Endothelial cell of umbilical vein (primary cell): ENCODE measurements around the gene KISS1R. TPM values are rescaled to one million over a fixed set of nuclear protein-coding genes. Genes with fewer than 3 reads are reported as not detected.

Experiments
- BruUV-seq: library from RNA; stranded (reverse); fragments of 400-500 nt; replicated peaks from 2 replicates; lab custom pipeline; 2021; lab: Mats Ljungman, UMichigan
- CTCF ChIA-PET: fragments of 300-600, 350-600 bp; sonication (Branson Sonifier 250); formaldehyde crosslinking; loops from one replicate; lab custom pipeline; 2021; ENCODE audit warnings: antibody characterized with exemption, inconsistent platforms; lab: Charles Lee
- POLR2A ChIA-PET: fragments of 300-600, 350-600 bp; sonication (Branson Sonifier 250); formaldehyde crosslinking; loops from one replicate; lab custom pipeline; 2021; ENCODE audit warnings: antibody characterized with exemption, inconsistent platforms; lab: Charles Lee
- DNase-seq: peaks from one replicate; pipeline ENCODE4 v3.0.0-alpha.2; 2011; ENCODE audit warnings: low read depth, low spot score
- FAIRE-seq: peaks from 2 replicates; lab custom pipeline; 2011; peaks lifted over from hg19 to GRCh38; lab: Jason Lieb, UNC
- H2AFZ ChIP-seq: 2 replicates; pipeline ENCODE4 v1.6.0; 2012; ENCODE audit warnings: low read depth, low read length, control low read depth, inconsistent platforms
- H3K27ac ChIP-seq: 2 replicates; pipeline ENCODE4 v1.5.1; 2011; ENCODE audit warnings: low read depth, mild to moderate bottlenecking, control low read depth, low read length, moderate library complexity; ENCODE audit not compliant: insufficient read depth
- H3K27me3 ChIP-seq, 2 experiments: 2 replicates each; pipeline versions ENCODE4 v1.6.0 to v1.6.1; 2011; ENCODE audit warnings: low read length in 2 of 2, mixed read lengths in 1 of 2; ENCODE audit not compliant: control insufficient read depth in 2 of 2, insufficient read depth in 2 of 2
- H3K36me3 ChIP-seq, 2 experiments: 2 replicates in 1 of 2; 3 replicates in 1 of 2; pipeline ENCODE4 v1.5.1; 2011; ENCODE audit warnings: low read length in 2 of 2, mild to moderate bottlenecking in 1 of 2, moderate library complexity in 1 of 2; ENCODE audit not compliant: control insufficient read depth in 2 of 2, insufficient read depth in 2 of 2; ENCODE audit errors: extremely low read depth in 1 of 2
- H3K4me1 ChIP-seq: 3 replicates; pipeline ENCODE4 v1.5.1; 2011; ENCODE audit warnings: mild to moderate bottlenecking, low read length; ENCODE audit not compliant: control insufficient read depth, insufficient read depth; ENCODE audit errors: extremely low read depth
- H3K4me2 ChIP-seq: 2 replicates; pipeline ENCODE4 v1.6.1; 2011; ENCODE audit warnings: low read length, control low read depth, mixed read lengths; ENCODE audit not compliant: insufficient read depth
- H3K4me3 ChIP-seq, 3 experiments: fragments of 200-600 bp in 1 of 3; sonication (generic), shearing (Covaris generic) in 1 of 3; replicated peaks in 1 of 3; 2 replicates each; pipeline ENCODE4 v1.5.1; 2011 to 2016; ENCODE audit warnings: control low read depth in 3 of 3, low read length in 3 of 3, mild to moderate bottlenecking in 2 of 3, inconsistent platforms in 1 of 3, low read depth in 1 of 3, moderate library complexity in 1 of 3; ENCODE audit not compliant: insufficient read depth in 1 of 3
- H3K79me2 ChIP-seq: 2 replicates; pipeline ENCODE4 v1.6.0; 2012; ENCODE audit warnings: low read length, inconsistent platforms; ENCODE audit not compliant: control insufficient read depth, insufficient read depth
- H3K9ac ChIP-seq: replicated peaks from 2 replicates; pipeline ENCODE3; 2011; ENCODE audit warnings: low read length, control low read depth; ENCODE audit not compliant: insufficient read depth; ENCODE audit errors: extremely low read depth
- H3K9me1 ChIP-seq: replicated peaks from 3 replicates; pipeline ENCODE4 v1.6.0; 2011; ENCODE audit warnings: mild to moderate bottlenecking, low read length; ENCODE audit not compliant: control insufficient read depth, insufficient read depth; ENCODE audit errors: extremely low read depth
- H3K9me3 ChIP-seq: replicated peaks from 2 replicates; pipeline ENCODE4 v1.5.1; 2012; ENCODE audit warnings: low read length, inconsistent platforms; ENCODE audit not compliant: control insufficient read depth, insufficient read depth
- H4K20me1 ChIP-seq: replicated peaks from 2 replicates; pipeline ENCODE3; 2011; ENCODE audit warnings: mild to moderate bottlenecking, low read length; ENCODE audit not compliant: control insufficient read depth, insufficient read depth; ENCODE audit errors: extremely low read depth
- CTCF ChIP-seq, 2 donors: IDR thresholded peaks; 1 replicate in 1 of 2; 2 replicates in 1 of 2; pipeline ENCODE4 v1.5.1; 2011; ENCODE audit warnings: low read length in 2 of 2, mild to moderate bottlenecking in 2 of 2, moderate library complexity in 2 of 2, control low read depth in 1 of 2, inconsistent platforms in 1 of 2, low read depth in 1 of 2; ENCODE audit not compliant: insufficient read depth in 1 of 2; ENCODE audit errors: extremely low read depth in 1 of 2
- EZH2 ChIP-seq: IDR thresholded peaks from 2 replicates; pipeline ENCODE4 v1.6.1; 2012; ENCODE audit warnings: borderline replicate concordance, low read depth, mild to moderate bottlenecking, moderate library complexity, low read length, inconsistent platforms; ENCODE audit not compliant: severe bottlenecking
- FOS ChIP-seq: IDR thresholded peaks from 2 replicates; pipeline ENCODE4 v1.6.1; 2011; ENCODE audit warnings: mild to moderate bottlenecking, low read length, moderate library complexity, borderline replicate concordance; ENCODE audit not compliant: insufficient read depth
- GATA2 ChIP-seq: IDR thresholded peaks from 2 replicates; pipeline ENCODE4 v1.7.0; 2011; ENCODE audit warnings: low read depth, mild to moderate bottlenecking, moderate library complexity, mixed read lengths, low read length; ENCODE audit not compliant: insufficient read length, insufficient read depth
- JUN ChIP-seq: IDR thresholded peaks from 2 replicates; pipeline ENCODE4 v1.6.1; 2011; ENCODE audit warnings: borderline replicate concordance, low read depth; ENCODE audit not compliant: insufficient read length, insufficient read depth
- MAX ChIP-seq: IDR thresholded peaks from 2 replicates; pipeline ENCODE4 v1.6.1; 2011; ENCODE audit not compliant: insufficient read depth, insufficient read length
- MYC ChIP-seq: IDR thresholded peaks from one replicate; pipeline ENCODE4 v1.6.1; 2011; ENCODE audit warnings: mild to moderate bottlenecking, low read depth, low read length
- POLR2A ChIP-seq: IDR thresholded peaks from 2 replicates; pipeline ENCODE4 v1.6.1; 2012; ENCODE audit warnings: low read depth, mild to moderate bottlenecking, control low read depth, low read length
- POLR2AphosphoS5 ChIP-seq: IDR thresholded peaks from 2 replicates; pipeline ENCODE4 v1.6.1; 2012; ENCODE audit warnings: low read depth, mild to moderate bottlenecking, control low read depth, low read length, moderate library complexity; ENCODE audit not compliant: insufficient read depth
- dilution Hi-C: fragments of 300-500 bp; cut with MboI; formaldehyde crosslinking; loops from one replicate; pipeline ENCODE4 v1.15.0; 2019; ENCODE audit warnings: low sequenced_read_pairs; ENCODE audit not compliant: extremely low pct_ligation_motif_present
- intact Hi-C: fragments of 100-400 bp; cut with micrococcal nuclease; formaldehyde crosslinking; loops from one replicate; pipeline ENCODE4 v1.10.0; 2022
- polyA plus RNA-seq, 4 experiments: library from polyadenylated mRNA; depleted of rRNA in 3 of 4; stranded (reverse) in 3 of 4; unstranded in 1 of 4; fragments of >200 nt; gene quantifications; 2 replicates each; pipeline versions ENCODE4 v1.2.1 to v1.2.3, GENCODE V29; 2011 to 2012; ENCODE audit warnings: missing spikeins in 1 of 4
- total RNA-seq: library from RNA; stranded (reverse); gene quantifications from 2 replicates; pipeline ENCODE4 v1.2.3, GENCODE V29; 2021

KISS1R gene
- total and polyA plus RNA-seq, 2 donors (not counting 3 experiments of a cell fraction or from before 2014, with no cell fraction given): not detected

- DNase-seq (no peak), FAIRE-seq (no peak)
- H3K9ac ChIP-seq: no peak overlapping the region
- CTCF ChIA-PET: no interaction called here
- intact Hi-C loops: no loop called here
- H3K9me1 ChIP-seq: no peaks in the 10 kb centered on the region
- TF ChIP-seq MAX (no peak), MYC (no peak), GATA2 (no peak), CTCF (IDR thresholded peaks at IDR 0.05; ENCODE audit: extremely low read depth in 1 of 2, insufficient read depth in 1 of 2, low read depth in 1 of 2, low read length in 2 of 2) (no peak), POLR2A (no peak), EZH2 (no peak), POLR2AphosphoS5 (no peak), FOS (no peak), JUN (no peak)
- no peak overlapping the region for H3K4me3 ChIP-seq
- H3K4me1 ChIP-seq: no peaks in the 10 kb centered on the region
- no TSS peak for BruUV-seq
- dilution Hi-C loops: no loop called here
- H3K79me2 ChIP-seq: peaks cover 5% of the 10 kb centered on the region
- POLR2A ChIA-PET: no interaction called here
- H4K20me1 ChIP-seq: no peaks in the 10 kb centered on the region
- no peaks in the 10 kb centered on the region for H3K27me3 ChIP-seq
- H3K9me3 ChIP-seq: no peaks in the 10 kb centered on the region
- no peak overlapping the region for H3K4me2 ChIP-seq
- H3K27ac ChIP-seq: no peak overlapping the region
- no peak overlapping the region for H2AFZ ChIP-seq
- H3K36me3 ChIP-seq: peaks cover 8 to 35% of the 10 kb centered on the region in 2 experiments
Observed at GRCh38 chr19:887599-887998, 29.5 kb upstream of the KISS1R start.
